ENCODE measurements around the gene TMEM25.
"Not testable (repeated sequence)": the region's sequence is repeated elsewhere in the genome, so short reads cannot be mapped to it uniquely, and the experiment has no call there.

TMEM25 gene

GRCh38 chr11:118565051-118565450, 34.1 kb downstream of the TMEM25 start:
- Histone ChIP-seq H3K4me3 (ENCODE audit: low read length) (no peak overlapping the region), H3K9me3 (ENCODE audit: control insufficient read depth, low read depth, low read length) (no peaks in the 10 kb centered on the region), H3K27me3 (ENCODE audit: control insufficient read depth, insufficient read depth, low read length) (no peaks in the 10 kb centered on the region), H3K36me3 (ENCODE audit: control insufficient read depth, low read depth, low read length) (no peaks in the 10 kb centered on the region), H3K27ac (ENCODE audit: low read length) (no peak overlapping the region), H3K4me1 (ENCODE audit: control insufficient read depth, low read depth, low read length) (no peaks in the 10 kb centered on the region), H3K9ac (ENCODE audit: low read length) (no peak overlapping the region)

- H3K36me3 ChIP-seq (ENCODE audit: control insufficient read depth, low read depth, low read length): no peaks in the 10 kb centered on the region
- H3K27me3 ChIP-seq (ENCODE audit: control insufficient read depth, insufficient read depth, low read length): no peaks in the 10 kb centered on the region
- no peaks in the 10 kb centered on the region for H3K4me1 ChIP-seq (ENCODE audit: control insufficient read depth, low read depth, low read length)
- H3K27ac ChIP-seq (ENCODE audit: low read length): no peak overlapping the region
- H3K4me3 ChIP-seq (ENCODE audit: low read length): no peak overlapping the region
- H3K9me3 ChIP-seq (ENCODE audit: control insufficient read depth, low read depth, low read length): no peaks in the 10 kb centered on the region
- H3K9ac ChIP-seq (ENCODE audit: low read length): no peak overlapping the region
These were observed 38.7 kb downstream of the TMEM25 start for GRCh38 chr11:118569670-118570069.

- Histone ChIP-seq H3K9me3 (ENCODE audit: control insufficient read depth, low read depth, low read length) (no peaks in the 10 kb centered on the region), H3K9ac (ENCODE audit: low read length) (no peak overlapping the region), H3K36me3 (ENCODE audit: control insufficient read depth, low read depth, low read length) (no peaks in the 10 kb centered on the region), H3K27ac (ENCODE audit: low read length) (no peak overlapping the region), H3K27me3 (ENCODE audit: control insufficient read depth, insufficient read depth, low read length) (no peaks in the 10 kb centered on the region), H3K4me3 (ENCODE audit: low read length) (no peak overlapping the region), H3K4me1 (ENCODE audit: control insufficient read depth, low read depth, low read length) (no peaks in the 10 kb centered on the region)
These were observed 39.8 kb downstream of the TMEM25 start for GRCh38 chr11:118570787-118571186.

GRCh38 chr11:118571701-118572060, 40.7 kb downstream of the TMEM25 start:
- Histone ChIP-seq H3K9ac (ENCODE audit: low read length) (peak overlapping the region; percentile 87), H3K4me3 (ENCODE audit: low read length) (peak overlapping the region; percentile 79)
- H3K27ac ChIP-seq (ENCODE audit: low read length); H3K9me3 ChIP-seq (ENCODE audit: control insufficient read depth, low read depth, low read length); H3K27me3 ChIP-seq (ENCODE audit: control insufficient read depth, insufficient read depth, low read length); H3K36me3 ChIP-seq (ENCODE audit: control insufficient read depth, low read depth, low read length); H3K4me1 ChIP-seq (ENCODE audit: control insufficient read depth, low read depth, low read length): not testable (repeated sequence)

GRCh38 chr11:118572061-118572980, 41.3 kb downstream of the TMEM25 start, which contains the start of gene ARCN1:
Gene ARCN1, plus strand, starts transcription at chr11:118572409. Its CDS starts 139 bp downstream, at chr11:118572548.
- H3K36me3 ChIP-seq (ENCODE audit: control insufficient read depth, low read depth, low read length): peaks cover under 1% of the 10 kb centered on the region
- no peaks in the 10 kb centered on the region for H3K9me3 ChIP-seq (ENCODE audit: control insufficient read depth, low read depth, low read length)
- H3K27me3 ChIP-seq (ENCODE audit: control insufficient read depth, insufficient read depth, low read length): no peaks in the 10 kb centered on the region
- peak within 1 kb of the TSS; percentile 87 for H3K9ac ChIP-seq (ENCODE audit: low read length)
- no peaks in the 10 kb centered on the region for H3K4me1 ChIP-seq (ENCODE audit: control insufficient read depth, low read depth, low read length)
- peak within 1 kb of the TSS; percentile 53 for H3K27ac ChIP-seq (ENCODE audit: low read length)
- peak within 1 kb of the TSS; percentile 79 for H3K4me3 ChIP-seq (ENCODE audit: low read length)

GRCh38 chr11:118572981-118573550, 42.1 kb downstream of the TMEM25 start:
- Histone ChIP-seq H3K27me3 (ENCODE audit: control insufficient read depth, insufficient read depth, low read length) (no peaks in the 10 kb centered on the region), H3K36me3 (ENCODE audit: control insufficient read depth, low read depth, low read length) (peaks cover 3% of the 10 kb centered on the region), H3K27ac (ENCODE audit: low read length) (peak overlapping the region; percentile 53)

GRCh38 chr11:118574636-118575035, 43.6 kb downstream of the TMEM25 start:
- Histone ChIP-seq H3K9ac (ENCODE audit: low read length) (no peak overlapping the region), H3K36me3 (ENCODE audit: control insufficient read depth, low read depth, low read length) (peaks cover 3% of the 10 kb centered on the region), H3K9me3 (ENCODE audit: control insufficient read depth, low read depth, low read length) (no peaks in the 10 kb centered on the region), H3K4me3 (ENCODE audit: low read length) (no peak overlapping the region), H3K27ac (ENCODE audit: low read length) (no peak overlapping the region), H3K4me1 (ENCODE audit: control insufficient read depth, low read depth, low read length) (no peaks in the 10 kb centered on the region), H3K27me3 (ENCODE audit: control insufficient read depth, insufficient read depth, low read length) (no peaks in the 10 kb centered on the region)

More at GRCh38 chr11:118572981-118573550, 42.1 kb downstream of the TMEM25 start:
- H3K9ac ChIP-seq (ENCODE audit: low read length): peak overlapping the region; percentile 87
- H3K4me1 ChIP-seq (ENCODE audit: control insufficient read depth, low read depth, low read length): no peaks in the 10 kb centered on the region
- H3K4me3 ChIP-seq (ENCODE audit: low read length): peak overlapping the region; percentile 79
- H3K9me3 ChIP-seq (ENCODE audit: control insufficient read depth, low read depth, low read length): no peaks in the 10 kb centered on the region

- H3K36me3 ChIP-seq (ENCODE audit: control insufficient read depth, low read depth, low read length): peaks cover 15% of the 10 kb centered on the region
These were observed 47.0 kb downstream of the TMEM25 start for GRCh38 chr11:118577995-118578394.

GRCh38 chr11:118581057-118581456, 50.1 kb downstream of the TMEM25 start:
- Histone ChIP-seq H3K9me3 (ENCODE audit: control insufficient read depth, low read depth, low read length) (no peaks in the 10 kb centered on the region), H3K27me3 (ENCODE audit: control insufficient read depth, insufficient read depth, low read length) (no peaks in the 10 kb centered on the region), H3K4me1 (ENCODE audit: control insufficient read depth, low read depth, low read length) (no peaks in the 10 kb centered on the region), H3K9ac (ENCODE audit: low read length) (no peak overlapping the region), H3K4me3 (ENCODE audit: low read length) (no peak overlapping the region), H3K27ac (ENCODE audit: low read length) (no peak overlapping the region), H3K36me3 (ENCODE audit: control insufficient read depth, low read depth, low read length) (peaks cover 40% of the 10 kb centered on the region)

More at GRCh38 chr11:118577995-118578394, 47.0 kb downstream of the TMEM25 start:
- H3K4me3 ChIP-seq (ENCODE audit: low read length); H3K27me3 ChIP-seq (ENCODE audit: control insufficient read depth, insufficient read depth, low read length); H3K27ac ChIP-seq (ENCODE audit: low read length); H3K4me1 ChIP-seq (ENCODE audit: control insufficient read depth, low read depth, low read length); H3K9ac ChIP-seq (ENCODE audit: low read length); H3K9me3 ChIP-seq (ENCODE audit: control insufficient read depth, low read depth, low read length): not testable (repeated sequence)
